Endothelial cell of umbilical vein (primary cell): ENCODE results near the gene TMEM167B. TPM values are rescaled to one million over a fixed set of nuclear protein-coding genes. Genes with fewer than 3 reads are reported as not detected.
"Not testable (repeated sequence)": the region's sequence is repeated elsewhere in the genome, so short reads cannot be mapped to it uniquely, and the experiment has no call there.

Source experiments
- BruUV-seq: library from RNA; stranded (reverse); fragments of 400-500 nt; replicated peaks from 2 replicates; lab custom pipeline; 2021; lab: Mats Ljungman, UMichigan
- CTCF ChIA-PET: fragments of 300-600, 350-600 bp; sonication (Branson Sonifier 250); formaldehyde crosslinking; loops from one replicate; lab custom pipeline; 2021; ENCODE audit warnings: antibody characterized with exemption, inconsistent platforms; lab: Charles Lee
- POLR2A ChIA-PET: fragments of 300-600, 350-600 bp; sonication (Branson Sonifier 250); formaldehyde crosslinking; loops from one replicate; lab custom pipeline; 2021; ENCODE audit warnings: antibody characterized with exemption, inconsistent platforms; lab: Charles Lee
- DNase-seq: peaks from one replicate; pipeline ENCODE4 v3.0.0-alpha.2; 2011; ENCODE audit warnings: low read depth, low spot score
- FAIRE-seq: peaks from 2 replicates; lab custom pipeline; 2011; peaks lifted over from hg19 to GRCh38; lab: Jason Lieb, UNC
- H2AFZ ChIP-seq: 2 replicates; pipeline ENCODE4 v1.6.0; 2012; ENCODE audit warnings: low read depth, low read length, control low read depth, inconsistent platforms
- H3K27ac ChIP-seq: 2 replicates; pipeline ENCODE4 v1.5.1; 2011; ENCODE audit warnings: low read depth, mild to moderate bottlenecking, control low read depth, low read length, moderate library complexity; ENCODE audit not compliant: insufficient read depth
- H3K27me3 ChIP-seq, 2 experiments: 2 replicates each; pipeline versions ENCODE4 v1.6.0 to v1.6.1; 2011; ENCODE audit warnings: low read length in 2 of 2, mixed read lengths in 1 of 2; ENCODE audit not compliant: control insufficient read depth in 2 of 2, insufficient read depth in 2 of 2
- H3K36me3 ChIP-seq, 2 experiments: 2 replicates in 1 of 2; 3 replicates in 1 of 2; pipeline ENCODE4 v1.5.1; 2011; ENCODE audit warnings: low read length in 2 of 2, mild to moderate bottlenecking in 1 of 2, moderate library complexity in 1 of 2; ENCODE audit not compliant: control insufficient read depth in 2 of 2, insufficient read depth in 2 of 2; ENCODE audit errors: extremely low read depth in 1 of 2
- H3K4me1 ChIP-seq: 3 replicates; pipeline ENCODE4 v1.5.1; 2011; ENCODE audit warnings: mild to moderate bottlenecking, low read length; ENCODE audit not compliant: control insufficient read depth, insufficient read depth; ENCODE audit errors: extremely low read depth
- H3K4me2 ChIP-seq: 2 replicates; pipeline ENCODE4 v1.6.1; 2011; ENCODE audit warnings: low read length, control low read depth, mixed read lengths; ENCODE audit not compliant: insufficient read depth
- H3K4me3 ChIP-seq, 3 experiments: fragments of 200-600 bp in 1 of 3; sonication (generic), shearing (Covaris generic) in 1 of 3; replicated peaks in 1 of 3; 2 replicates each; pipeline ENCODE4 v1.5.1; 2011 to 2016; ENCODE audit warnings: control low read depth in 3 of 3, low read length in 3 of 3, mild to moderate bottlenecking in 2 of 3, inconsistent platforms in 1 of 3, low read depth in 1 of 3, moderate library complexity in 1 of 3; ENCODE audit not compliant: insufficient read depth in 1 of 3
- H3K79me2 ChIP-seq: 2 replicates; pipeline ENCODE4 v1.6.0; 2012; ENCODE audit warnings: low read length, inconsistent platforms; ENCODE audit not compliant: control insufficient read depth, insufficient read depth
- H3K9ac ChIP-seq: replicated peaks from 2 replicates; pipeline ENCODE3; 2011; ENCODE audit warnings: low read length, control low read depth; ENCODE audit not compliant: insufficient read depth; ENCODE audit errors: extremely low read depth
- H3K9me1 ChIP-seq: replicated peaks from 3 replicates; pipeline ENCODE4 v1.6.0; 2011; ENCODE audit warnings: mild to moderate bottlenecking, low read length; ENCODE audit not compliant: control insufficient read depth, insufficient read depth; ENCODE audit errors: extremely low read depth
- H3K9me3 ChIP-seq: replicated peaks from 2 replicates; pipeline ENCODE4 v1.5.1; 2012; ENCODE audit warnings: low read length, inconsistent platforms; ENCODE audit not compliant: control insufficient read depth, insufficient read depth
- H4K20me1 ChIP-seq: replicated peaks from 2 replicates; pipeline ENCODE3; 2011; ENCODE audit warnings: mild to moderate bottlenecking, low read length; ENCODE audit not compliant: control insufficient read depth, insufficient read depth; ENCODE audit errors: extremely low read depth
- GATA2 ChIP-seq: IDR thresholded peaks from 2 replicates; pipeline ENCODE4 v1.7.0; 2011; ENCODE audit warnings: low read depth, mild to moderate bottlenecking, moderate library complexity, mixed read lengths, low read length; ENCODE audit not compliant: insufficient read length, insufficient read depth
- JUN ChIP-seq: IDR thresholded peaks from 2 replicates; pipeline ENCODE4 v1.6.1; 2011; ENCODE audit warnings: borderline replicate concordance, low read depth; ENCODE audit not compliant: insufficient read length, insufficient read depth
- POLR2AphosphoS5 ChIP-seq: IDR thresholded peaks from 2 replicates; pipeline ENCODE4 v1.6.1; 2012; ENCODE audit warnings: low read depth, mild to moderate bottlenecking, control low read depth, low read length, moderate library complexity; ENCODE audit not compliant: insufficient read depth
- dilution Hi-C: fragments of 300-500 bp; cut with MboI; formaldehyde crosslinking; loops from one replicate; pipeline ENCODE4 v1.15.0; 2019; ENCODE audit warnings: low sequenced_read_pairs; ENCODE audit not compliant: extremely low pct_ligation_motif_present
- intact Hi-C: fragments of 100-400 bp; cut with micrococcal nuclease; formaldehyde crosslinking; loops from one replicate; pipeline ENCODE4 v1.10.0; 2022
- polyA plus RNA-seq, 4 experiments: library from polyadenylated mRNA; depleted of rRNA in 3 of 4; stranded (reverse) in 3 of 4; unstranded in 1 of 4; fragments of >200 nt; gene quantifications; 2 replicates each; pipeline versions ENCODE4 v1.2.1 to v1.2.3, GENCODE V29; 2011 to 2012; ENCODE audit warnings: missing spikeins in 1 of 4
- total RNA-seq: library from RNA; stranded (reverse); gene quantifications from 2 replicates; pipeline ENCODE4 v1.2.3, GENCODE V29; 2021
- TF ChIP-seq, protein P1 (sequence below), 2 donors: IDR thresholded peaks; 1 replicate in 1 of 2; 2 replicates in 1 of 2; pipeline ENCODE4 v1.5.1; 2011; ENCODE audit warnings: low read length in 2 of 2, mild to moderate bottlenecking in 2 of 2, moderate library complexity in 2 of 2, control low read depth in 1 of 2, inconsistent platforms in 1 of 2, low read depth in 1 of 2; ENCODE audit not compliant: insufficient read depth in 1 of 2; ENCODE audit errors: extremely low read depth in 1 of 2
- TF ChIP-seq, protein P2 (sequence below): IDR thresholded peaks from 2 replicates; pipeline ENCODE4 v1.6.1; 2011; ENCODE audit not compliant: insufficient read depth, insufficient read length

TMEM167B gene
- total and polyA plus RNA-seq, 2 donors (not counting 3 experiments of a cell fraction or from before 2014, with no cell fraction given) = 6.7 to 21.1 TPM

DNA sequence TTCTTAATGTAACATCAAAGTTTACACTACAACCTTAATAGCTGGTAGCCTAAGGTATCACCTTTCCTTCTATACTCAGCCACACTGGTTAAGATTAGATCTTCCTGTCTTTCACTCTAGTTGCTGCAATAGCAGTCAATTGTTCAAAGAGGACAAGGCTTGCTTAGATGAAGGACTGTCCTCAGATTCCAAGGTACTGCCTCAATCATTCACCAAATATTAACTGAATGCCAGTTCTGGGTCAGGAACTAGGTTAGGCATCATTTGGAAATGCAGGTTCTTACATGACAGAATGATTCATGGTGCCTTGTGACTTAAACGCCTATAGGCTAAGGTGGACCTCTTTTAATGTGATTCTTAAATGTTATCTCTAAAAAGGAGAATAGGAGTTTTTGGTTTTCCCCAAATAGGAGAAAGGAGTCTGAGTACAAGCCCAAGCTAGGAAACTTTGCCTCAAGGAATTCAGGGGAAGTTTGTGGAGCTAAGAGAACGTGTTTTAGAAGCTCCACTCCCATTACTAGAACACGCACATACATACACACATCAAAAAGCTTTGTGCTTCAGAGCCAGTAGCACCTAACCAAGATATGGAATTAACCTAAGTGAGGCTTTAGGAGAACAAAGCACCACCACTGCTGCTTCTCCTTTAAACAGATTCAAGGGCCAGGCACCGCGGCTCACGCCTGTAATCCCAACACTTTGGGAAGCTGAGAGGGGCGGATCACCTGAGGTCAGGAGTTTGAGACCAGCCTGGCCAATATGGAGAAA, 40.2 kb upstream of the TMEM167B start:
- Histone ChIP-seq H3K4me2 (no peak overlapping the region), H2AFZ (no peak overlapping the region), H3K36me3 (no peaks in the 10 kb centered on the region), H3K27ac (no peak overlapping the region), H3K79me2 (no peaks in the 10 kb centered on the region), H3K27me3 (no peaks in the 10 kb centered on the region), H3K4me1 (no peaks in the 10 kb centered on the region), H3K9me1 (no peaks in the 10 kb centered on the region), H4K20me1 (no peaks in the 10 kb centered on the region), H3K9ac (no peak overlapping the region), H3K4me3 (no peak overlapping the region), H3K9me3 (no peaks in the 10 kb centered on the region)
- no TSS peak for BruUV-seq
- CTCF ChIA-PET = interaction anchor here (1.0 kb wide), 1 partner anchor 10 kb away, joined by 4 read pairs; no protein-coding TSS in a partner anchor
- no peak for DNase-seq
- intact Hi-C loops = no loop called here
- dilution Hi-C loops = no loop called here
- FAIRE-seq = no peak
- POLR2A ChIA-PET = no interaction called here
- TF ChIP-seq, protein P1, sequence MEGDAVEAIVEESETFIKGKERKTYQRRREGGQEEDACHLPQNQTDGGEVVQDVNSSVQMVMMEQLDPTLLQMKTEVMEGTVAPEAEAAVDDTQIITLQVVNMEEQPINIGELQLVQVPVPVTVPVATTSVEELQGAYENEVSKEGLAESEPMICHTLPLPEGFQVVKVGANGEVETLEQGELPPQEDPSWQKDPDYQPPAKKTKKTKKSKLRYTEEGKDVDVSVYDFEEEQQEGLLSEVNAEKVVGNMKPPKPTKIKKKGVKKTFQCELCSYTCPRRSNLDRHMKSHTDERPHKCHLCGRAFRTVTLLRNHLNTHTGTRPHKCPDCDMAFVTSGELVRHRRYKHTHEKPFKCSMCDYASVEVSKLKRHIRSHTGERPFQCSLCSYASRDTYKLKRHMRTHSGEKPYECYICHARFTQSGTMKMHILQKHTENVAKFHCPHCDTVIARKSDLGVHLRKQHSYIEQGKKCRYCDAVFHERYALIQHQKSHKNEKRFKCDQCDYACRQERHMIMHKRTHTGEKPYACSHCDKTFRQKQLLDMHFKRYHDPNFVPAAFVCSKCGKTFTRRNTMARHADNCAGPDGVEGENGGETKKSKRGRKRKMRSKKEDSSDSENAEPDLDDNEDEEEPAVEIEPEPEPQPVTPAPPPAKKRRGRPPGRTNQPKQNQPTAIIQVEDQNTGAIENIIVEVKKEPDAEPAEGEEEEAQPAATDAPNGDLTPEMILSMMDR (IDR thresholded peaks at IDR 0.05; ENCODE audit: extremely low read depth in 1 of 2, insufficient read depth in 1 of 2, low read depth in 1 of 2, low read length in 2 of 2) = no peak
- TF ChIP-seq, protein P2, sequence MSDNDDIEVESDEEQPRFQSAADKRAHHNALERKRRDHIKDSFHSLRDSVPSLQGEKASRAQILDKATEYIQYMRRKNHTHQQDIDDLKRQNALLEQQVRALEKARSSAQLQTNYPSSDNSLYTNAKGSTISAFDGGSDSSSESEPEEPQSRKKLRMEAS = no peak
- TF ChIP-seq POLR2AphosphoS5 = no peak
- TF ChIP-seq JUN = no peak
- TF ChIP-seq GATA2 = no peak

DNA sequence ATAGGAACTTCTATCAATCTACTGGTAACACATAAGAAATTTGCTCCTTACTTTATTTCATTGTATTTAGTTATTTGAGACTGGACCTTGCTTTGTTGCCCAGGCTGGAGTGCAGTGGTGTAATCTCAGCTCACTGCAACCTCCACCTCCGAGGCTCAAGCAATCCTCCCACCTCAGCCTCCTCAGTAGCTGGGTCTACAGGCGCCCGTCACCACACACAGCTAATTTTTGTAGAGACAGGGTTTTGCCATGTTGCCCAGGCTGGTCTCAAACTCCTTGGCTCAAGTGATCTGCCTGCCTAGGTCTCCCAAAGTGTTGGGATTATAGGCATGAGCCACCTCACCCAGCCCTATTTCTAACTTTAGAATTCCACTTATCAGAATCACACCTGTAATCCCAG, 38.4 kb upstream of the TMEM167B start:
- dilution Hi-C loops, H3K9ac ChIP-seq, intact Hi-C loops, H3K79me2 ChIP-seq, H4K20me1 ChIP-seq, FAIRE-seq, H3K27ac ChIP-seq, H3K4me1 ChIP-seq, H2AFZ ChIP-seq, H3K4me3 ChIP-seq, H3K27me3 ChIP-seq, H3K9me3 ChIP-seq, DNase-seq, H3K9me1 ChIP-seq, POLR2A ChIA-PET, BruUV-seq, H3K36me3 ChIP-seq, H3K4me2 ChIP-seq: not testable (repeated sequence)
- CTCF ChIA-PET = interaction anchor here (0.8 kb wide), 1 partner anchor 38 kb away, joined by 3 read pairs; no protein-coding TSS in a partner anchor
